ENCODE data around the gene CCR1. TPM values are rescaled to one million over a fixed set of nuclear protein-coding genes. Genes with fewer than 3 reads are reported as not detected.

The CCR1 gene
- total RNA-seq, 1 experiment from 2014 or later, result not detected

DNA sequence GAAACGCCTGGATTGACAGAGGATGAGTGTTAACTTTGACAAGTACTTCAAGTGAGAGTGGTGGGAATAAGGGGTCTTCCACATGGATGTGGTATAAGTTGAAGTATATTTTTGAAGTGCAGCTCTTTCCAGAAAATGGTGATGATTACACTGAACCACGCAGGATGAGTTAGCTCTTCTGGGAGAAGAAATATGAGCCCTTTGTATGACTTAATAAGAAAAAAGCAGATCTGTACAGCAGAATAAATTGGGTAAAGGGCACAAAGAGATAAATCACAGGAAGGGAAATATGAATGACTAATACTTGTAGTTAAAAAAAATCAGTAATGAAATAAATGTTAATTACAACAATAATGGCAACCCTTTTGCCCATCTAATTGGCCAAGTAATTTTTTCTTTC, 35.4 kb upstream of the CCR1 start:
- CTCF ChIA-PET, result no interaction called here
- H3K4me3 ChIP-seq (ENCODE audit: low read depth, low read length, poor library complexity, severe bottlenecking), result no peak overlapping the region
- intact Hi-C loops (cut with micrococcal nuclease; ENCODE audit: unreplicated experiment), result no loop called here

DNA sequence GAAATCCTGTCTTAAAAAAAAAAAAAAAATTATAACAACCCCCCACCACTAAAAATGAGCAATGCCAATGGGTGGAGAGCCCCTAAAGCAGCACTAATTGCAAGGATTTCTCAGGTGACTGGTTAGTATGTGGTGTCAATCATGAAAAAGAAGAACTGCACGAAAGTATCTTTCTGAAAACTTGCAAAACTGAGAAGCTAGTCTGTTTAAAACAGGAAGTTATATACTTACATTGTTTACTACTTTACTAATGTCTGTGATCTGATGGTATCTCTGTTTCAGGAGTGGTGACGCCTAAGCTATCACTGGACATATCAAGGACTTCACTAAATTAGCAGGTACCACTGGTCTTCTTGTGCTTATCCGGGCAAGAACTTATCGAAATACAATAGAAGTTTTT, 34.0 kb upstream of the CCR1 start, which contains the start of gene CCR3:
Gene CCR3, plus strand, starts transcription at position 341 of the 400 bp plus-strand sequence. CDS start 22,699 bp downstream, outside the sequence.
- intact Hi-C loops (cut with micrococcal nuclease; ENCODE audit: unreplicated experiment), result no loop called here
- POLR2A ChIA-PET (ENCODE audit: low non-redundant PET), result no interaction called here
- CTCF ChIA-PET, result no interaction called here
- Histone ChIP-seq H3K36me3 (ENCODE audit: insufficient read depth, low read length, poor library complexity, severe bottlenecking) (no peaks in the 10 kb centered on the region), H3K27ac (ENCODE audit: low read depth, low read length, poor library complexity, severe bottlenecking) (no peak within 1 kb of the TSS), H3K9me3 (ENCODE audit: low read depth, low read length, poor library complexity, severe bottlenecking) (no peaks in the 10 kb centered on the region), H3K27me3 (replicated peaks; ENCODE audit: insufficient read depth, low read depth, low read length, poor library complexity) (no peaks in the 10 kb centered on the region), H3K4me1 (ENCODE audit: insufficient read depth, low read length, poor library complexity, severe bottlenecking) (no peaks in the 10 kb centered on the region), H3K4me3 (ENCODE audit: low read depth, low read length, poor library complexity, severe bottlenecking) (no peak within 1 kb of the TSS)
- no peak for DNase-seq (ENCODE audit: low spot score)
- TF ChIP-seq, protein P1, sequence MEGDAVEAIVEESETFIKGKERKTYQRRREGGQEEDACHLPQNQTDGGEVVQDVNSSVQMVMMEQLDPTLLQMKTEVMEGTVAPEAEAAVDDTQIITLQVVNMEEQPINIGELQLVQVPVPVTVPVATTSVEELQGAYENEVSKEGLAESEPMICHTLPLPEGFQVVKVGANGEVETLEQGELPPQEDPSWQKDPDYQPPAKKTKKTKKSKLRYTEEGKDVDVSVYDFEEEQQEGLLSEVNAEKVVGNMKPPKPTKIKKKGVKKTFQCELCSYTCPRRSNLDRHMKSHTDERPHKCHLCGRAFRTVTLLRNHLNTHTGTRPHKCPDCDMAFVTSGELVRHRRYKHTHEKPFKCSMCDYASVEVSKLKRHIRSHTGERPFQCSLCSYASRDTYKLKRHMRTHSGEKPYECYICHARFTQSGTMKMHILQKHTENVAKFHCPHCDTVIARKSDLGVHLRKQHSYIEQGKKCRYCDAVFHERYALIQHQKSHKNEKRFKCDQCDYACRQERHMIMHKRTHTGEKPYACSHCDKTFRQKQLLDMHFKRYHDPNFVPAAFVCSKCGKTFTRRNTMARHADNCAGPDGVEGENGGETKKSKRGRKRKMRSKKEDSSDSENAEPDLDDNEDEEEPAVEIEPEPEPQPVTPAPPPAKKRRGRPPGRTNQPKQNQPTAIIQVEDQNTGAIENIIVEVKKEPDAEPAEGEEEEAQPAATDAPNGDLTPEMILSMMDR (conservative IDR thresholded peaks at IDR 0.05; ENCODE audit: low read depth, low read length), result no peak
- TF ChIP-seq EZH2 (IDR thresholded peaks at IDR 0.05; ENCODE audit: borderline replicate concordance, low read depth, low read length, poor library complexity, severe bottlenecking), result no peak
- no TSS peak for BruUV-seq (replicated peaks)

More for the DNA sequence above, 35.4 kb upstream of the CCR1 start:
- Histone ChIP-seq H3K27me3 (replicated peaks; ENCODE audit: insufficient read depth, low read depth, low read length, poor library complexity) (no peaks in the 10 kb centered on the region), H3K36me3 (ENCODE audit: insufficient read depth, low read length, poor library complexity, severe bottlenecking) (no peaks in the 10 kb centered on the region), H3K4me1 (ENCODE audit: insufficient read depth, low read length, poor library complexity, severe bottlenecking) (no peaks in the 10 kb centered on the region), H3K27ac (ENCODE audit: low read depth, low read length, poor library complexity, severe bottlenecking) (no peak overlapping the region), H3K9me3 (ENCODE audit: low read depth, low read length, poor library complexity, severe bottlenecking) (no peaks in the 10 kb centered on the region)
- no TSS peak for BruUV-seq (replicated peaks)
- DNase-seq (ENCODE audit: low spot score), result no peak
- POLR2A ChIA-PET (ENCODE audit: low non-redundant PET), result no interaction called here
- TF ChIP-seq EZH2 (IDR thresholded peaks at IDR 0.05; ENCODE audit: borderline replicate concordance, low read depth, low read length, poor library complexity, severe bottlenecking), result no peak
- TF ChIP-seq, protein P1 (conservative IDR thresholded peaks at IDR 0.05; ENCODE audit: low read depth, low read length), result no peak

DNA sequence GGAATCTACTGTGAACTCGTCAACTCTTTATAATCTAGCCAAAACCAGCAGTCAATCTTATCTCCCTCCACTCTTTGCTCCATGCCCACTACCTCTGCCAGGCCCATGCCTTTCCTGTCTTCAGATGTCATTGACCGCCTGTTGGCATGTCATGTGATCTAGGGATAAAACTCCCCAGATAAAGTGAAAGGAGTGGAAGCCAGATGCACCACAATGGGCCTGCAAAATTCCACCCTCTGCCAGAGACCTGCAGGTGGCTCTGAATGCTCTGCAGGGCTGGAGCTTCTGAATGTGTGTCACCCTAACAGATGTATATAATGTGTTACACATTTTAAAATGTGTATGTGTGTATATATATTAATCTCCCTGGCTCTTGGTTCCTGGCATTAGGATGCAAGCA, 31.8 kb upstream of the CCR1 start:
- ChIA-PET POLR2A (ENCODE audit: low non-redundant PET) (no interaction called here), CTCF (interaction anchor here (0.6 kb wide), 1 partner anchor 155 kb away, joined by 4 read pairs; no protein-coding TSS in a partner anchor)
- H3K27me3 ChIP-seq (replicated peaks; ENCODE audit: insufficient read depth, low read depth, low read length, poor library complexity), result no peaks in the 10 kb centered on the region
- H3K4me1 ChIP-seq (ENCODE audit: insufficient read depth, low read length, poor library complexity, severe bottlenecking), result no peaks in the 10 kb centered on the region
- H3K9me3 ChIP-seq (ENCODE audit: low read depth, low read length, poor library complexity, severe bottlenecking), result no peaks in the 10 kb centered on the region
- intact Hi-C loops (cut with micrococcal nuclease; ENCODE audit: unreplicated experiment), result no loop called here
- TF ChIP-seq EZH2 (IDR thresholded peaks at IDR 0.05; ENCODE audit: borderline replicate concordance, low read depth, low read length, poor library complexity, severe bottlenecking), result no peak
- TF ChIP-seq, protein P1 (conservative IDR thresholded peaks at IDR 0.05; ENCODE audit: low read depth, low read length), result no peak
- no peak for DNase-seq (ENCODE audit: low spot score)
- H3K27ac ChIP-seq (ENCODE audit: low read depth, low read length, poor library complexity, severe bottlenecking), result no peak overlapping the region
- H3K36me3 ChIP-seq (ENCODE audit: insufficient read depth, low read length, poor library complexity, severe bottlenecking), result no peaks in the 10 kb centered on the region
- BruUV-seq (replicated peaks), result no TSS peak
- H3K4me3 ChIP-seq (ENCODE audit: low read depth, low read length, poor library complexity, severe bottlenecking), result no peak overlapping the region
